Muscle of back (tissue), 11 donors: ENCODE results near the gene SETMAR. TPM values are rescaled to one million over a fixed set of nuclear protein-coding genes. Genes with fewer than 3 reads are reported as not detected.
"Not testable (repeated sequence)": the region's sequence is repeated elsewhere in the genome, so short reads cannot be mapped to it uniquely, and the experiment has no call there.

Source experiments
- DNase-seq, 3 donors: peaks; one replicate each; pipeline versions ENCODE4 v3.0.0 to v3.0.0-alpha.2; 2013
- polyA plus RNA-seq, 10 donors: library from polyadenylated mRNA; unstranded; fragments of 120-200 nt; gene quantifications; one replicate each; pipeline ENCODE4 v1.2.1, GENCODE V29; 2013; ENCODE audit not compliant: insufficient read length in 10 of 10

SETMAR gene
- polyA plus RNA-seq, 10 donors = 13.9 to 19.4 (median 15.7) TPM

DNA sequence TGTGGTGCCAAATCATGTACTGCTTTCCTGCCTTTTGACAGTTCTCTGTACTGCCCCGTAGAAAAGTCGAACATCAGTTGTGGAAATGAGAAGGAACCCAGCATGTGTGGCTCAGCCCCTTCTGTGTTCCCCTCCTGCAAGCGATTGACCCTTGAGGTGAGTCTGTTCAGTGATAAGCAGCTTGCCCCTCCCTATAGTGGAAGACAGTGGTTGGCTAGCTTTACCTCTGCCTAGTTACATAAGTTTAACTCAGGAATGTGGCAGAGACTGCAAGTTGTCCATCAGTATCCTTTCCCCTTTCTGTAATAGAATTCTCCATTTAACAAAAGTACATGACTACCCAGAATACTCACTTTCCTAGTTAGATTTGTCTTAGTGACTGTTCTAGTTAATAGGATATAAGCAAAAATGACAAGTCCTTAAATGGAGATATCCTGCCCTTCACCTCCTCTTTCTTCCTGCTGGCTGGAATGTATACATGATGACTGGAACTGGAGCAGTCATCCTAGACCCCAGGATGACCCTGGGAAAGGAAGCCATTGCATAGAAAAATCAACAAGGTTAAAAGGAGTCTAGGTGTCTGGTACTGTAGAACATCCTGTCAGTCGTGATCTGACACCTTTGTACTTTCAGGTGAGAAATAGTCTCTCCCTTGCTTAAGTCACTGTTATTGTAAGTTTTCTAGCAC is 10.6 kb downstream of the SETMAR start:
- DNase-seq = peak in 1 of 3 donors; percentile 5

DNA sequence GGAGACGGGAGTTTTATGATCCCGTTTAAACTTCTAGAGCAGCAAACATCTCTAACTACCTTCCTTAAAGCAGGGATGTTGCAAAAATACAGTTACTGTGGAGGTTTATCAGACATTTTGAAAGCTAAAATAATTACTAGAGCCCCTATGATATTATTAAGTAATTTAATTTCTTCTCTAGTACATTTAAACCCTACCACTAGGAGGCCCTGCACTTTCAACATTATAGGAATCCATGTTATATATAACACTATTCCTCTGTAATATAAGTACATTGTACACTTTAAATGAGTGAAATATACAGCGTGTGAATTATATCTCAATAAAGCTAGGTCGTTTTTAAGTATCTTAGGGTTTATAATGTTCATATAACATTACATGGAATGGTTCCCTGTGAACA is 11.5 kb downstream of the SETMAR start:
- no peak for DNase-seq

DNA sequence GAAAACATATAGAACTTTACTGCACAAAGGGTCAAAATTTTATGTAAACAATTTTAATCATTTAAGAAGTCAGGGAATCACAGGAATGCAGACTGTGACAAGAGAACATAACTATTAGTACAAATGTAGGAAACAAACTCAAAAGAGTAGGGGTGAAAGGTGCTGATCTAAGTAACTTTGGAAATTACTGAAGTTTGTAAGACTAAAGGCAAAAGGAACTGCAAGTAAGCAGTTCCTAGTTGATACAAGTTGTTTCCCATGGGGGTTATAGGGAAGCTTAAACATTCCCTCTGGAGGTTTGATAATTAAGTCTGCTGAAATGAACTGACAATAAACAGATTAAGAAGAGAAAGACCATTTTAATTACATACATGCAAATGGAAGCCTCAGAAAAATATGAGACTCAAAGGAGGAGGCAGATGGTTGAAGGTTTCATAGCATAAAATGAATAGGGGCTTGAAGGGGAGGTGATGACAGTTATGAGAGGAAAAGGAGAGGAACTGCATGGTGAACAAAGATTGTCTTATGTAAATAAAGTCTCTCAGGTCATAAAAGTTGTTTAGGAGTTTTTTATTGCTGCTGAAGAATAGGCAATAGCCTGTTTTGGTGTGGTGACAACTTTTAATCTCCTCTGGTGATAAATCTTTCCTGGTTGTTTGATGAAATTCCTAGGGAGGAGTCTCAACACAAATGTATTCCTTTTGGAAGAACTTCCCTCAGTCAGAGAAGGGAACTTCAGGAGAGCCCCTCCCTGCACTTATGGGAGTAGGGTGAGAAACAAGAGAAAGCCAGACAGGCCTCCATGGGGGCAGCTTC is 17.1 kb downstream of the SETMAR start:
- DNase-seq = no peak

DNA sequence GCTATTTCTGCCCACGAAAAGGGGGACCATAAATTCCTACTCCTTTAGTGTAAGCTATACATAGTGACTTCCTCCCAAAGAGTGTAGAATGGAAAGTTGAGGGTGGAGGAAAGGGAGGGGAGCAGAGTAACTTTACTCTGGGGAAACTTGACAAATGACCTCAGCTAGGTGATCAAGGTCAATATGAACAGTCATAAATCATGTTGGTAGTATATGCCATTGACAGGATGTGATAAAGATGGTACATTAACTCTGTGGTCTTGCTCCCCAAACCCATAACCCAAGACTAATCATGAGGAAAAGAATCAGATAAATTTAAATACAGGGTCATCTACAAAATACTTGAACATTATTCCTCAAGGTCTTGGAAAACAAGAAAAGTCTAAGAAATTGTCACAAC is 18.6 kb downstream of the SETMAR start:
- no peak for DNase-seq

DNA sequence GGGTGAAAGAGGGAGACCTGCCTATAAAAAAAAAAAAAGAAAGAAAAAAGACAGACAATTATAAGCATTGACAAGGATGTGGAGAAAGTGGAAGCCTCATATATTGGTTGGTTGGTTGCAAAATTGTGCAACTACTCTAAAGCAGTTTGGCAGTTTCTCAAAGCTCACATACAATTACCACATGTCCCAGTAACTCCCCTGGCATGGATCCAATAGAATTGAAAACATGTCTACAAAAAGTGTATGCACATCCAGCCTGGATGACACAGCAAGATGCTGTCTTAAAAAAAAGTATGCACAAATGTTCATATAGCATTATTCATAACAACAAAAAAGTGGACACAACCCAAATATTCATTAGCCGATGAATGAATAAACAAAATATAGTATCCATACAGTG is 19.5 kb downstream of the SETMAR start:
- DNase-seq = peak; percentile 18 to 57 (median 51)

DNA sequence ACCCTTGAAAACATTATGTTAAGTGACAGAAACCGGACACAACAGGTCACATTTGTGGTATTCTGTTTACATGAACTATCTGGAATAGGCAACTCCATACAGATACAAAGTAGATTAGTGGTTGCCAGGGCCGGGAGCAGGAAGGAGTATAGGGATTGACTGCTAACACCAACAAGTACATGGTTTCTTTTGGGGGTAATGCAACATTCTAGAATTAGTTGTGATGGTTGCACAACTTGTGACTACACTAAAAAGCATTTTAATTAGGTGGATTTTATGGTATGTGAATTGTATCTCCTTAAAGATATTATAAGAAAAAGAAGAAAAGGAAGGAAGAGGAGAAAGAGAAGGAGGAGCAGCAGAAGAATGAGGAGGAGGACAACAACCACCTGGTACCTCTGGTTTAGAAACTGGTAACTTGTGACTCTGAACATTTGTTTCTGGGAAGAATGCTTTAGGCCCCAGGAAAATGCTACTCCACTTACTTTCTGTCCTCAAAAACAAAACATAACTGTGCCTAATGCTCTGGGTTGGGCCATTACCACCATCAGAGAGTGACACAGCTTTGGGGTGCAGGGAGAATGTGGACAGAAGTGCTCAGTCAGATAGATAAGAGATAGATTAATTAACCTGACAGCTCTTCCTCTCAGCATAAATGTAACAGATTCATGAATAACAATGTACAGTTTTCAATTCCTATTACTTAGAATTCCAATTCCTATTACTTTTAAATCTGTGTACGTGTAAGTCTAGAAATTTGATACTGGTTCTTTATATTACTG is 20.3 kb downstream of the SETMAR start:
- DNase-seq = no peak

DNA sequence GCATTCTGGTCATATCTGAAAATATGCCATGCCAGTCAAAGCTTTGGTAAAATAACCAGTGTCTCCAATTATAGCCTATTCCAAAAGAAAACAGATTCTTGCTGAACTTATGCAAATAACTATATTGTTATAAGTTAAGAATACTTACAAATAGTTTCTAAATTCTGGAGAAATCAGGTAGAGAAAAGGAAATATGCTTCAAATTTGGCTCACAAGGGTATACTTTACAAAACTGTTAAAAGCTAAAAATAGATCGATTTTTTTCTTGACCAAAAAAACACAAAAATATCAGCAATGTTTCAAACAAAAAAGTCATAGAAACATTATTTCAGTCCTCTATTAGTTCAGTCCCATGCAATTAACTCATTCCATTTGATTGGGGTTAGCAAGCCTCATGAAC is 23.7 kb downstream of the SETMAR start:
- DNase-seq = no peak

DNA sequence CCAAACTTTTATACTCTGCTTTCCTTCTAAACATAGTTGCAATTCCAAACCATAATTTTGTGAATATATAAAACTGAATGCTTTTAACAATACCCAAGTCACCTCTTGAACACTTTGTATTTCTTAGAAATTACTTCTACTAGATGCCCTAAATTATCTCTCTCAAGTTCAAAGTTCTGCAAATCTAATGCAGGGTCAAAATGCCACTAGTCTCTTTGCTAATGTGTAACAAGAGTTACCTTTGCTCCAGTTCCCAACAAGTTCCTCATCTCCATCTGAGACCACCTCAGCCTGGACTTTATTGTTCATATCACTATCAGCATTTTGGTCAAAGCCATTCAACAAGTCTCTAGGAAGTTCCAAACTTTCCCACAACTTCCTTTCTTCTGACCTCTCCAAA is 26.6 kb downstream of the SETMAR start:
- not testable (repeated sequence) for DNase-seq

DNA sequence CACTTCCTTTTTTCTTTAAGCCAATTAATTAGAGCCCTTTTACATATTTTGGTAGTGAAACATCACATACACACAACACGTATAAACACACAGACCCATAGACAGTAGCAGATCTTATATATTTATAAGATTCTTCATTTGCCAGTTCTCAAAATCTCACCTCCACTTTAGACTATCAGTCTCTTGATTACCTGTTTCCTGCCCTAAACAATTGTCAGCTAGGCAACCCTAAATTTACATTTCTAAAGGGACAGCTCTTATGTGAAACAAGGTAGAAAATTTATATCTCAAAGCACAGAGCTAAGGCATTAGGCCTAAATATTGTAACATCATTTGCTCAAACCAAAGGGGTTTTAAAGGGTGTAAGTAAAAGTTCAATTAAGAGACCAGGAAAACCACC is 28.9 kb downstream of the SETMAR start:
- no peak for DNase-seq

DNA sequence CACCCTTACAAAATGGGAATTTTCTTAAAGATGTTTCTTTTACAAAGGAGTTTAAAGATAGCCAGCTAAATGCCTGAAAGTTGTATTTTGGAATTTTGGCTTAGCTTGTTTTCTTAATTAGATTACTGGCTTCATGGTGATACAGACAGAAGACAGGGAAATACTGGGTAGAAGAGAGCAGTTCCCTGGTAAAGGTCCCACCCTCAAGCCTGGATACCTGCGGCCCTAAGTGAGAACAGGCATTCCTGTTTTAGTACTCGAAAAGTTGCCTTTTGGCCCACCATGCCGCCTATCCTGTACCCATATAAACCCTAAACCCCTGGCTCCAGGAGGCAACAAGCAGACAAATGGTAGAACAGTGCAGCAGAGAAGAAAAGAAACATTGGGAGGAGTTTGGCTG is 29.4 kb downstream of the SETMAR start:
- no peak for DNase-seq

DNA sequence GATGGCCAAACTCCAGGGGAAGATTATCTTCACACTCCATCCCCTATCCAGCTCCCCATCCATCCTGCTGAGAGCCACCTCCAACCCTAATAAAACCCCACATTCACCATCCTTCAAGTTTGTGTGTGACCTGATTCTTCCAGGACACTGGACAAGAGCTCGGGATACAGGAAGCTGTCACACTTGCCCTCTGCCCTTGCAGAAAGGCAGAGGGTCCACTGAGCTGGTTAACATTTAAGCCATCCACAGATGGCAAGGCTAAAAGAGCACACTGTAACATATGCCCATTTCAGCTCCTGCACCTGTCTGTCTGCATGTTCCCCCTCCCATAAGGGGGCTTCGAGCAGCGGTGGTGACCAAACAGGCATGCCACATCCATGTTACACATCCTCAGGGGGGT is 29.8 kb downstream of the SETMAR start:
- DNase-seq = no peak

DNA sequence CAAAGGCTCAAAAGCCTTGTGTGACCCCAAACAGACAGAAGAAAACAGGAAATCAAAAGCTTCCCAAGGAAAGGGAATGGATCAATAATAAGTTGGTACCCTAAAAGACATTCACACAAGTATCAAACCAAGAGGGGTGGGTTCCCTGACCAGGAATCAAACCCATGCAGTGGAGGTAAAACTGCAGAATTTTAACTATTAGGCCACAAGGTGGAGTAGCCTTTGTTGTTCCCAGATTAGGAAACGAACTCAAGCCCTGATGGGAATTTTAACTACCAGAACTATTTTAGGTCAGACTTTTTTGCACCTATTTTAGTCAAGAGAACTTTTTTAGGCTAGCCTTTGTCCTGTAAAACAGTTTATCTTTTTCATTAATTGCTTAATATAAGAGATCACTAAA is 31.4 kb downstream of the SETMAR start:
- no peak for DNase-seq

DNA sequence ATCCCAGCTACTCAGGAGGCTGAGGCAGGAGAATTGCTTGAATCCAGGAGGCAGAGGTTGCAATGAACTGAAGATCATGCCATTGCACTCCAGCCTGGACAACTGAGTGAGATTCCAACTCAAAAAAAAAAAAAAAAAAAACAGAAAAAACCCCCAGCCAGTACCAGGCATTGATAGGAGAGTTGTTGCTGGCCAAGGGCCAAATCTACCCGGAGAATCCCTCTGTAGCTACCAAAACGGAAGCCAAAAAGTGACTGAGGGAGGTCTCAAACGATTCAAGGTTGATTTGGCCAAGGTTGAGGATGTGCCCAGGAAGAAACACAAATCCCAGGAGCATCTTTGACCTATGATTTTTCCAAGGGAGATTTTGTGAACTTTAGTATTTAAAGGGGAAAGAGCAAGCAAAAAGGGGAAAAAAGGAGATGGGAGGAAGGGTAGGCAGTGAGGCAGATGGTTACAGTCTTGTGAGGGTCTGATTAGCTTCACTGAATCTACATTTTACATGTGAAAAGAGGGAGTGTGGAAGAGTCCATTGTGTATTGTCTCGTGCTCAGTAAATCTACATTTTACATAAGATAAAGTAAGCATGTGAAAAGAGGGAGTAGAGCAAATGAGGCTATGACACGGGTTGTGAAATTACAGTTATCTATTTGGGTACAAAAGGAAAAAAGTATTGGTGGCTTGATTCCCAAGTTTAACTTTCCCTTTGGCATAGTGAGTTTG is 32.8 kb downstream of the SETMAR start:
- DNase-seq = no peak

DNA sequence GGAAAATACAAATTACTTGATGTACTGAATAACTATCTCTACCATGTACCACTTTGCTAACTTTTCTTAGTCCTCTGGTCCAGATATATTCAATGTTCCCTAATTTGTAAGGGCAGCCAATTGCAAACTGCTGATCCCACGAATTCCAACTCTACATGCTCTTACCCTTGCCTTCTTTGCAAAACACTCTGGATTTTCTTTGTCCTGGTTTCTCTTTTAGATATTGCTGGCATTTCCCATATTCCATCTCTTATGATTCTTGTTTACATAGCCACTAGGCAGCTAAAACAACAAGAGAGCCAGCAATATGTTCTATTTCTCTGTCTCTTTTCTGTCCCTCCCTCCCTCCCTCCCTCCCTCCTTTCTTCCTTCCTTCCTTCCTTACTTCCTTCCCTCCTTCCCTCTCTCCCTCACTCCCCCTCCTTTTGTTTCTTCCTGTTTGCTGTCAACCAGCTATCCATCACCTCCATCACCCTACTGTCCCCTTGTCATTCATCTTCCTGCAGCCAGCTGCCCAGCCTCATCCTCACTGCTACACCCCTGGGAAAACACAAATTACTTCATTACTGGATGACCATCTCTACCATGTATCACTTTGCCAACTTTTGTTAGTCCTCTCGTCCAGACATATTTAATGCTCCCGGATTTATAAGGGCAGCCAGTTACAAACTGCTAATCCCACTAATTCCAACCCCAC is 33.8 kb downstream of the SETMAR start:
- no peak for DNase-seq

DNA sequence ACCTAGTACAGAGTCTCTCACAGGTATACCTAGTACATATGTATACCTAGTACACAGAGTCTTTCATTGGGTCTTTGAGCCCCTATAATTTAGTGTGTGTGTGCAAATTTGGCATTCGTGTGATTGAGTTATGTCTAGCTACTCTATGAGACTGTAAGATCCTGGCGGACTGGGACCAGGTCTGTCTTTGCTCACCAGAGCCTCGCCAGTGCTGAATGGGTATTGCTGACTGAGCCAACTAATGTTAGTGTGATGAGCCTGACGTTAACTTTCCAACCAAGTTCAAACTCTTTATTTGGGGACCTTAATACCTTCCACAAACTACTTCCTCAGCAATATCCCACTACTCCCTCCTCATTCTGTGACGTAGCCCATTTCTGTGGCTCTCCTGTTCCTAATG is 35.6 kb downstream of the SETMAR start:
- DNase-seq = no peak

DNA sequence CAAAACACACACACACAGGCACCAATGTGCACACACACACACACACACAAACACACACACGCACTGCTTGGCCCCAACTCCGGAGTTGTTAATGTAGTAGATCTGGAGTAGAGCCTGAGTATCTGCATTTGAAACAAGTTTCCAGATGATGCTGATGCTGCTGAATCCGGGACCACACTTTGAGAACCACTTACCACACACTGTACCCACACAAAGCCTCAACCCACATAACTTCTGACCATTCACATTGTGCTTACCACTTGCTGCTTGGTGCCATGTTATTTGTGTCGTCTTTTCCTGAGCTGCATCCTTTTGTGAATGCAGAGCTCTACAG is 36.9 kb downstream of the SETMAR start:
- no peak for DNase-seq

DNA sequence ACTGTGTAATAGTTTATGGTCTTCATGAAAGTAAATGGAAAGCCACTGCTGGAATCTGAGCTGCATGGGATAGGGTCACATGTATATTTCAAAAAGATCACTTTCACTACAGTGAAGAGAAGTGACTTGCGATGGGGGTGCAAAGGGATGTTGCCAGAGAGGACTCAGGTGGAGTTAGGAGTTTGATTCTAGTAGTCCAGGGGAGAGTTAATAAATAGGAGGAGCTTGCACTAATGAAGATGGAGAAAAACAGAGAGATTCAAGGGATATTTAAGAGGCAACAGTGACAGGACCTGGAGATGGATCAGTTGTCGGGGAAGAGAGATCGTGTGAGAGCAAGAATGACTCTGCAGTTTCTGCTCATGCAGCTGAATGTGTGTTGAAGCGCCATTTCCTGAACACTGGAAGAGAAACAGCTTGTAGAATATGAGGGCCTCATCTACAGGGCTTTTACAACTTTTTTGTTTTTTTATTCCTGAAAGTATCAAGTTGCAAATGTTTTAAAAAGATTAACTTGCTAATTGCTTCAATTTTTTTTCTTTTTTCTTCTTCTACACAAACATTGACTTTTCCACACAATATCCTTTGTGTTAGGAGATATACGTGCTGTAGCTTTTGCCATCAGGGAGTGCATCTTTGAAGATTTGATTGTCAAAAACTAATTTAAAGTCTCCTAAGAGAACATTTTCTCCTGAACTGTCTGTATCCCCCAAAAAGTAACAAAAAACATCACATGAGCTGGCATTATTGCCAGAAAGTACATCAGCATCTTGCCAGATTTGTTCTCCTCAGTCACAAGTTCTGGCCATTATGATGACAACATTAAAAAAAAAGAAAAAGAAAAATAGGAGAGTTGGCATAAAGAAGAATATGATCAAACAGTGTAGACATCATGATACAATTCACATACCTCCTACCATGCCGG is 37.5 kb downstream of the SETMAR start:
- DNase-seq = no peak

DNA sequence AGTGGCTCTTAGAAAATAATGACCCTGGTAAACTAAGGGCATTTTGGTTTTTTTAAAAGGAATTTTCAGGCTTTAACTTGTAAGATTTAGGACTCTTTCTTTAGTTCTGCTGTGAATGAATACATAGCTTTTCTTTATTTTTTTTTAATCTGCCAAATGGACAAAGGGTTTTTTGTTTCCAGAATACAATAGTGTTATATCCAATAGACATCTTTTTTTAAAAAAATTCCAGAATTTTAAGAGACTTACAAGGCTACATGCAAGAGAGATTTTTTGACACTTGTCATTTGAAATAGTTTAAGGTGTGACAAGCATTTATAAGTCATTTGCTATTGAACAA is 38.1 kb downstream of the SETMAR start:
- DNase-seq = no peak

DNA sequence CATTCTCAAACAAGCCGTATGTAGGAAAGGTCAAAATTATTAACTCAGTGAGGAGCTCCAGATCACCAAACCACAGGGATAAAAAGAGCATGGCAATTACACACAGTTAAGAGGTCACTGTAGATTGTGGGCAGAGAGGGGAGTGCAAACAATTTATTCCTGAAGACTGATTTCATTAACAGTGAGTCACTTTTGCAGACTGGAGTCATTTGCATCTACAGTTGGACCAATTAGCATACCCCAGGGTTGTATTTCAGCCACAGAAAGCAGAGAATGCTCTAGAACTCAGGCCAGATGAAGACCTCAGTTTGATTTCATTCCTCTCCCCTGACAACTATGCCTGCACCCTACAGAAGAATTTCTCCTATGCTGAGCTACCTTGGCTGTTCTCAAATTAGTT is 40.1 kb downstream of the SETMAR start:
- peak in 1 of 3 donors; percentile 33 for DNase-seq

DNA sequence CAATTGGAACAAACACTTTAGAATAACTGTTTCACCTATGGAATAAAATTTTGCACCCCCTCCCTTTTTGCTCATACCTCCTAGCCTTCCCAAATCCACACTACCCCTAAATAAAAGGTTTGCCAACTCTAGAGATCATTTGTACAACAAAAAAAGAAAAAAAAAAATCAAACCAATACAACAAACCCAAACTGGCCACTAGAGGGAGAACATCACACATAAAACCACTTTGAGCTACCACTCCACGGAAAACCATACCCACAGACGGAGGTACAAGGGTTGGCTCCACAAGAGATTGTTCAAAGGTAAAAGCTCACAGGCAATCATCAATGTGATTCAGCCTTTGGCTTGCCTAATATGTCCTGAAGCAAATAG is 47.6 kb downstream of the SETMAR start:
- peak; percentile 43 to 79 (median 72) for DNase-seq
